GM12891 (cell line): ENCODE data around the gene STRIT1.

Source experiments
- PAX5 ChIP-seq: IDR thresholded peaks from 2 replicates; pipeline ENCODE4 v1.6.1; 2011; ENCODE audit warnings: low read length, moderate library complexity, mild to moderate bottlenecking; ENCODE audit not compliant: insufficient read depth, severe bottlenecking
- POLR2A ChIP-seq: IDR thresholded peaks from 2 replicates; pipeline ENCODE4 v1.6.1; 2011; ENCODE audit warnings: low read depth, low read length, control low read depth
- POLR2AphosphoS5 ChIP-seq: IDR thresholded peaks from 2 replicates; pipeline ENCODE4 v1.6.1; 2011; ENCODE audit warnings: low read depth, low read length, control low read depth

DNA sequence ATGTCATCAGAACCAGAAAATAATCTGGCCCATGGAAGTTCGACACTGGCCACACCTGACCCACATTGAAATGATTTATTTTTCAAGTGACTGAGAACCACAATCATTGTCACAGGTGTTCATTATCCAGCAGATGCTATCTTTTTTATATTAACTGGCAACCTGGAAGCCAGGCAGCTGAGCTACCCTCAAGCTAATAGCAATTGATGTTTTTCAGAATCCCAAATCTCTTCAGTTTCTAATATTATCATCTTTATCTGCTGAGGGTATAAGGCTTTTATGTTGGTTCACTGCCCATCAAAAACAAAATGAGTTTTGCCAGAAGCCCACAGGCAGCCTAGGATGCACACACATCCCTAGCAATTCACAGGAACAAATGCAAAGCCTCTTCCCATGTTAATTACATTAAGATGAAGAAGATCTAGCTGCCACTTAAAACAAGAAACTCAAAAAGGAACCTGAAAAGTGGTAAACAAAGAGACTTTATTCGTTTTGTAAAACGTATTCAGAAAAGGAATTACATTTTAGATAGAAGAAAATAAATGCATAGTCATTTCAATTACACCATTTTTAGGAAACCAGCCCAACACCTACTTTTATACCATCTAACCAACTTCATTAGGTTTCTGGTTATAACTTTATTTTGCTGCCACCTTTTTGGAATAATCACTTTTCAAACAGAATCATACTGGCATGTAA is 40.9 kb upstream of the STRIT1 start:
- TF ChIP-seq POLR2A: no peak
- no peak for TF ChIP-seq POLR2AphosphoS5
- no peak for TF ChIP-seq PAX5
